B cell (primary cell): ENCODE data around the gene SYNGAP1. TPM values are rescaled to one million over a fixed set of nuclear protein-coding genes. Genes with fewer than 3 reads are reported as not detected.

Experiments used
- ATAC-seq: fragments of 200-7000 bp; cut with Tn5 transposase; one replicate; pipeline ENCODE4 v1.10.0; 2021; ENCODE audit warnings: low read depth, mild to moderate bottlenecking, moderate number of reproducible peaks, moderate library complexity
- CTCF ChIA-PET: fragments of 350-600 bp; sonication (Branson Sonifier 250); formaldehyde crosslinking; loops from one replicate; lab custom pipeline; 2021; ENCODE audit warnings: antibody characterized with exemption, inconsistent platforms; lab: Charles Lee
- POLR2A ChIA-PET: fragments of 350-600 bp; sonication (Branson Sonifier 250); formaldehyde crosslinking; loops from one replicate; lab custom pipeline; 2021; ENCODE audit warnings: antibody characterized with exemption; lab: Charles Lee
- DNase-seq: peaks from one replicate; pipeline ENCODE4 v3.0.0; 2013
- H2AFZ ChIP-seq: 2 replicates; pipeline ENCODE4 v1.6.1; 2012; ENCODE audit warnings: mild to moderate bottlenecking, low read depth, low read length; ENCODE audit not compliant: insufficient read depth, poor library complexity, severe bottlenecking
- H3K27ac ChIP-seq, 2 donors: 1 replicate in 1 of 2; 2 replicates in 1 of 2; pipeline ENCODE4 v1.5.1; 2012 to 2013; ENCODE audit warnings: low read length in 2 of 2, mild to moderate bottlenecking in 2 of 2, moderate library complexity in 1 of 2
- H3K27me3 ChIP-seq, 4 experiments: fragments of 200-600 bp in 1 of 4; sonication (generic) in 1 of 4; replicated peaks in 1 of 4; 1 replicate in 2 of 4; 2 replicates in 2 of 4; pipeline versions ENCODE4 v1.6.1 to v1.7.0; 2013 to 2016; ENCODE audit warnings: low read length in 3 of 4, mild to moderate bottlenecking in 2 of 4, mixed read lengths in 1 of 4, moderate library complexity in 1 of 4; ENCODE audit not compliant: insufficient read depth in 4 of 4, control insufficient read depth in 3 of 4; ENCODE audit errors: control extremely low read depth in 1 of 4
- H3K36me3 ChIP-seq, 2 experiments: replicated peaks in 1 of 2; 1 replicate in 1 of 2; 2 replicates in 1 of 2; pipeline versions ENCODE4 v1.6.1 to v1.7.1; 2013; ENCODE audit warnings: low read length in 1 of 2; ENCODE audit not compliant: insufficient read depth in 2 of 2, control insufficient read depth in 1 of 2; ENCODE audit errors: control extremely low read depth in 1 of 2, extremely low read depth in 1 of 2
- H3K4me1 ChIP-seq, 2 donors: fragments of 200-600 bp in 1 of 2; sonication (generic) in 1 of 2; 1 replicate in 1 of 2; 2 replicates in 1 of 2; pipeline versions ENCODE4 v1.5.1 to v1.6.1; 2013 to 2017; ENCODE audit warnings: low read length in 2 of 2; ENCODE audit not compliant: control insufficient read depth in 2 of 2, insufficient read depth in 2 of 2
- H3K4me2 ChIP-seq: replicated peaks from 2 replicates; pipeline ENCODE3; 2012; ENCODE audit warnings: mild to moderate bottlenecking, low read depth, low read length; ENCODE audit not compliant: poor library complexity, severe bottlenecking
- H3K4me3 ChIP-seq, 5 experiments: fragments of 200-600 bp in 1 of 5; sonication (generic) in 1 of 5; 1 replicate in 3 of 5; 2 replicates in 2 of 5; pipeline versions ENCODE4 v1.5.1 to v1.7.0; 2011 to 2016; ENCODE audit warnings: low read length in 4 of 5, mild to moderate bottlenecking in 4 of 5, low read depth in 2 of 5, control low read depth in 1 of 5, moderate library complexity in 1 of 5; ENCODE audit not compliant: insufficient read depth in 1 of 5; ENCODE audit errors: control extremely low read depth in 1 of 5, extremely low read depth in 1 of 5
- H3K79me2 ChIP-seq: fragments of 200-600 bp; sonication (generic); one replicate; pipeline ENCODE4 v1.6.0; 2016; ENCODE audit warnings: low read length; ENCODE audit not compliant: control insufficient read depth, insufficient read depth
- H3K9ac ChIP-seq: fragments of 200-600 bp; sonication (generic); 2 replicates; pipeline ENCODE4 v1.6.1; 2017; ENCODE audit warnings: mild to moderate bottlenecking, low read length, moderate library complexity
- H3K9me3 ChIP-seq, 3 donors: one replicate each; pipeline versions ENCODE4 v1.6.1 to v1.7.1; 2013; ENCODE audit warnings: low read length in 2 of 3; ENCODE audit not compliant: control insufficient read depth in 2 of 3, insufficient read depth in 1 of 3; ENCODE audit errors: control extremely low read depth in 1 of 3
- H4K20me1 ChIP-seq: 2 replicates; pipeline ENCODE4 v1.6.0; 2012; ENCODE audit warnings: mild to moderate bottlenecking, low read length; ENCODE audit not compliant: insufficient read depth, control insufficient read depth, poor library complexity, severe bottlenecking
- H3K27ac Mint-ChIP-seq: one replicate; pipeline ENCODE4 v1.8.0; 2021; ENCODE audit warnings: mixed read lengths
- H3K27me3 Mint-ChIP-seq: one replicate; pipeline ENCODE4 v1.8.0; 2021; ENCODE audit warnings: mixed read lengths
- H3K4me1 Mint-ChIP-seq: one replicate; pipeline ENCODE4 v1.8.0; 2021; ENCODE audit warnings: mixed read lengths
- H3K4me3 Mint-ChIP-seq: one replicate; pipeline ENCODE4 v1.8.0; 2021; ENCODE audit warnings: mixed read lengths
- H3K9me3 Mint-ChIP-seq: one replicate; pipeline ENCODE4 v1.8.0; 2022; ENCODE audit warnings: mixed read lengths; ENCODE audit not compliant: insufficient read depth
- CTCF ChIP-seq: fragments of 200-600 bp; IDR thresholded peaks from one replicate; pipeline ENCODE4 v1.8.0; 2022; ENCODE audit warnings: antibody characterized with exemption, mild to moderate bottlenecking
- EZH2 ChIP-seq: IDR thresholded peaks from 2 replicates; pipeline ENCODE4 v1.6.1; 2012; ENCODE audit warnings: borderline replicate concordance, low read depth, mild to moderate bottlenecking, moderate library complexity, low read length; ENCODE audit not compliant: insufficient read depth, poor library complexity, severe bottlenecking
- WGBS: methylation state at CpG from one replicate; pipeline ENCODE4 v1.1.5; 2013; ENCODE audit warnings: missing lambda C conversion rate; ENCODE audit not compliant: insufficient coverage; 5-methylcytosine and 5-hydroxymethylcytosine counted together
- intact Hi-C: fragments of 100-400 bp; cut with micrococcal nuclease; formaldehyde crosslinking; loops from one replicate; pipeline ENCODE4 v1.10.0; 2022
- polyA plus RNA-seq: library from polyadenylated mRNA; depleted of rRNA; stranded (reverse); fragments of >200 nt; gene quantifications from 2 replicates; pipeline ENCODE4 v1.2.3, GENCODE V29; 2012
- total RNA-seq, 2 donors: library from RNA; stranded (reverse); fragments of 120-200 nt in 1 of 2; gene quantifications; 1 replicate in 1 of 2; 2 replicates in 1 of 2; pipeline versions ENCODE4 v1.2.3 to v1.2.4, GENCODE V29; 2013 to 2022

Gene SYNGAP1
- total and polyA plus RNA-seq, 2 donors (not counting 1 experiment from before 2014, with no cell fraction given): 18.6 to 43.0 TPM

- WGBS: 95% methylated on average over 5 of the region's 14 CpGs
- peak overlapping the region; percentile 87 for H3K27ac Mint-ChIP-seq
- ATAC-seq (no peak), DNase-seq (no peak)
- H3K4me1 ChIP-seq: peaks cover 57 to 78% of the 10 kb centered on the region in 2 donors
- peaks cover 13% of the 10 kb centered on the region for H4K20me1 ChIP-seq
- H3K9ac ChIP-seq: no peak overlapping the region
- peak overlapping the region; percentile 64 for H3K4me3 Mint-ChIP-seq
- no peaks in the 10 kb centered on the region for H3K27me3 ChIP-seq
- no peak overlapping the region for H2AFZ ChIP-seq
- no peaks in the 10 kb centered on the region for H3K9me3 ChIP-seq
- peaks cover 0 to 44% of the 10 kb centered on the region in 2 experiments for H3K36me3 ChIP-seq
- H3K4me1 Mint-ChIP-seq: peaks cover 77% of the 10 kb centered on the region
- H3K79me2 ChIP-seq: peaks cover 49% of the 10 kb centered on the region
- ChIA-PET POLR2A (no interaction called here), CTCF (interaction anchor here (1.1 to 2.3 kb wide), 2 partner anchors 12 to 22 kb away, joined by 3 to 6 read pairs; no protein-coding TSS in a partner anchor)
- no peak for TF ChIP-seq EZH2
- TF ChIP-seq CTCF: no peak
- peak overlapping the region; percentile 97 for H3K4me2 ChIP-seq
- intact Hi-C loops: no loop called here
- H3K4me3 ChIP-seq: no peak overlapping the region
- H3K27me3 Mint-ChIP-seq: no peaks in the 10 kb centered on the region
- no peaks in the 10 kb centered on the region for H3K9me3 Mint-ChIP-seq
- peak overlapping the region; percentile 50 to 95 for H3K27ac ChIP-seq
These were observed 6.4 kb upstream of the SYNGAP1 start for GRCh38 chr6:33413241-33414120.
